HepG2 (cell line): ENCODE data around the gene TMEM14B. TPM values are rescaled to one million over a fixed set of nuclear protein-coding genes. Genes with fewer than 3 reads are reported as not detected.
A peak's percentile ranks its signal among the peaks of the same experiment; 100 is the strongest.

ENCODE experiments used
- ATAC-seq: fragments of 200-7000 bp; cut with Tn5 transposase; 3 replicates; pipeline ENCODE4 v1.9.1; 2020; ENCODE audit warnings: mild to moderate bottlenecking, moderate library complexity
- BruUV-seq: library from RNA; stranded (reverse); fragments of 400-500 nt; replicated peaks from 2 replicates; lab custom pipeline; 2021; lab: Mats Ljungman, UMichigan
- CTCF ChIA-PET: fragments of 300-600 bp; formaldehyde crosslinking; extraction: SDS; loops from one replicate; lab custom pipeline; 2021; ENCODE audit warnings: low total read pairs, inconsistent platforms, low intra/inter-chr PET ratio; lab: Yijun Ruan, JAX
- POLR2A ChIA-PET: fragments of 350-600 bp; sonication (Branson Sonifier 250); formaldehyde crosslinking; loops from one replicate; lab custom pipeline; 2020; ENCODE audit warnings: antibody characterized with exemption, inconsistent platforms; lab: Yijun Ruan, JAX
- DNase-seq: peaks from one replicate; pipeline ENCODE4 v3.0.0-alpha.2; 2015; ENCODE audit warnings: low spot score
- FAIRE-seq: peaks from 3 replicates; lab custom pipeline; 2011; peaks lifted over from hg19 to GRCh38; lab: Jason Lieb, UNC
- H2AFZ ChIP-seq: one replicate; pipeline ENCODE4 v1.6.1; 2011; ENCODE audit warnings: low read length, inconsistent platforms
- H3K27ac ChIP-seq: fragments of 300-600 bp; 3 replicates; pipeline ENCODE4 v1.8.0; 2011; ENCODE audit warnings: mixed run types, mild to moderate bottlenecking, mixed read lengths, low read length, inconsistent platforms; ENCODE audit not compliant: insufficient read depth; ENCODE audit errors: extremely low read length
- H3K27me3 ChIP-seq, 2 experiments: fragments of 200-600 bp in 1 of 2; 2 replicates in 1 of 2; 3 replicates in 1 of 2; pipeline versions ENCODE4 v1.6.0 to v1.8.0; 2011; ENCODE audit warnings: low read length in 2 of 2, mild to moderate bottlenecking in 2 of 2, moderate library complexity in 2 of 2, inconsistent platforms in 1 of 2; ENCODE audit not compliant: insufficient read depth in 2 of 2, control insufficient read depth in 1 of 2
- H3K36me3 ChIP-seq, 2 experiments: fragments of 200-600 bp in 1 of 2; replicated peaks in 1 of 2; 2 replicates in 1 of 2; 3 replicates in 1 of 2; pipeline versions ENCODE4 v1.5.1 to v1.8.0; 2011; ENCODE audit warnings: low read length in 2 of 2, inconsistent platforms in 1 of 2; ENCODE audit not compliant: insufficient read depth in 2 of 2, control insufficient read depth in 1 of 2
- H3K4me1 ChIP-seq: 2 replicates; pipeline ENCODE4 v1.5.1; 2012; ENCODE audit warnings: low read length, inconsistent platforms; ENCODE audit not compliant: insufficient read depth
- H3K4me2 ChIP-seq: 2 replicates; pipeline ENCODE4 v1.6.0; 2011; ENCODE audit warnings: low read depth, low read length, inconsistent platforms
- H3K4me3 ChIP-seq, 3 experiments: fragments of 200-600 bp in 1 of 3; sonication (generic), shearing (Covaris generic) in 1 of 3; replicated peaks in 1 of 3; 2 replicates each; pipeline ENCODE4 v1.5.1; 2011 to 2016; ENCODE audit warnings: low read length in 3 of 3, inconsistent platforms in 2 of 3, low read depth in 2 of 3, mild to moderate bottlenecking in 2 of 3, control low read depth in 1 of 3, mixed read lengths in 1 of 3; ENCODE audit not compliant: insufficient read depth in 1 of 3
- H3K79me2 ChIP-seq: one replicate; pipeline ENCODE4 v1.6.1; 2011; ENCODE audit warnings: low read length, inconsistent platforms; ENCODE audit not compliant: insufficient read depth
- H3K9ac ChIP-seq: 2 replicates; pipeline ENCODE4 v1.6.0; 2011; ENCODE audit warnings: mild to moderate bottlenecking, low read depth, low read length, inconsistent platforms; ENCODE audit not compliant: insufficient read depth
- H3K9me3 ChIP-seq: 2 replicates; pipeline ENCODE4 v1.5.1; 2012; ENCODE audit warnings: mild to moderate bottlenecking, low read length
- H4K20me1 ChIP-seq: 2 replicates; pipeline ENCODE4 v1.6.0; 2011; ENCODE audit warnings: inconsistent platforms, mild to moderate bottlenecking, low read length, moderate library complexity; ENCODE audit not compliant: insufficient read depth
- EED ChIP-seq: sonication (generic); formaldehyde crosslinking; IDR thresholded peaks from 2 replicates; pipeline ENCODE4 v1.5.0; 2020; ENCODE audit warnings: mild to moderate bottlenecking, missing genetic modification reagents
- IRF2 ChIP-seq: IDR thresholded peaks from 2 replicates; pipeline ENCODE4 v1.6.1; 2018; ENCODE audit warnings: missing genetic modification reagents, missing compliant biosample characterization
- PCBP1 ChIP-seq: fragments of 200-400 bp; formaldehyde crosslinking; IDR thresholded peaks from 2 replicates; pipeline ENCODE4 v1.6.1; 2017; ENCODE audit warnings: mild to moderate bottlenecking, low read depth, low read length, borderline replicate concordance
- SOX13 ChIP-seq, 3 experiments: fragments of 450-650 bp in 1 of 3; sonication (generic) in 1 of 3; formaldehyde crosslinking in 1 of 3; IDR thresholded peaks in 2 of 3; conservative IDR thresholded peaks in 1 of 3; 2 replicates each; pipeline versions ENCODE4 v1.5.0 to v1.6.1; 2016 to 2020; ENCODE audit warnings: antibody characterized with exemption in 1 of 3, mild to moderate bottlenecking in 1 of 3, missing compliant biosample characterization in 1 of 3, missing genetic modification reagents in 1 of 3, moderate library complexity in 1 of 3
- SRF ChIP-seq: IDR thresholded peaks from 2 replicates; pipeline ENCODE4 v1.6.1; 2011; ENCODE audit warnings: mild to moderate bottlenecking, low read depth, low read length, moderate library complexity
- TOE1 ChIP-seq: sonication (generic); formaldehyde crosslinking; IDR thresholded peaks from 2 replicates; pipeline ENCODE4 v1.4.0; 2020; ENCODE audit warnings: mild to moderate bottlenecking, missing genetic modification reagents
- TSC22D2 ChIP-seq: sonication (generic); formaldehyde crosslinking; IDR thresholded peaks from 2 replicates; pipeline ENCODE4 v1.5.1; 2020; ENCODE audit warnings: missing genetic modification reagents, mild to moderate bottlenecking, borderline replicate concordance
- XBP1 ChIP-seq: sonication (generic); formaldehyde crosslinking; IDR thresholded peaks from 2 replicates; pipeline ENCODE4 v1.5.0; 2020; ENCODE audit warnings: missing genetic modification reagents
- ZBTB39 ChIP-seq: sonication (generic); formaldehyde crosslinking; IDR thresholded peaks from 2 replicates; pipeline ENCODE4 v1.5.0; 2020; ENCODE audit warnings: missing genetic modification reagents
- ZBTB42 ChIP-seq: sonication (generic); formaldehyde crosslinking; IDR thresholded peaks from 2 replicates; pipeline ENCODE4 v1.5.0; 2020; ENCODE audit warnings: mild to moderate bottlenecking, missing genetic modification reagents
- ZKSCAN8 ChIP-seq: IDR thresholded peaks from 2 replicates; pipeline ENCODE4 v1.6.1; 2016; ENCODE audit warnings: borderline replicate concordance, missing genetic modification reagents, missing compliant biosample characterization
- ZNF225 ChIP-seq: sonication (generic); formaldehyde crosslinking; IDR thresholded peaks from 2 replicates; pipeline ENCODE4 v1.4.0; 2020; ENCODE audit warnings: mild to moderate bottlenecking, missing genetic modification reagents
- ZNF33B ChIP-seq: sonication (generic); formaldehyde crosslinking; IDR thresholded peaks from 2 replicates; pipeline ENCODE4 v1.5.1; 2020; ENCODE audit warnings: mild to moderate bottlenecking, missing genetic modification reagents
- ZNF614 ChIP-seq: IDR thresholded peaks from 2 replicates; pipeline ENCODE4 v1.6.1; 2018; ENCODE audit warnings: missing biosample characterization, missing genetic modification reagents, inconsistent platforms, borderline replicate concordance
- ZNF800 ChIP-seq: sonication (generic); formaldehyde crosslinking; IDR thresholded peaks from 2 replicates; pipeline ENCODE4 v1.4.0; 2020; ENCODE audit warnings: missing genetic modification reagents
- ZNF816 ChIP-seq: sonication (generic); formaldehyde crosslinking; IDR thresholded peaks from 2 replicates; pipeline ENCODE4 v1.8.0; 2022; ENCODE audit warnings: missing genetic modification reagents, mild to moderate bottlenecking, borderline replicate concordance
- ZSCAN9 ChIP-seq: IDR thresholded peaks from 2 replicates; pipeline ENCODE4 v1.6.1; 2016; ENCODE audit warnings: borderline replicate concordance
- WGBS: methylation state at CpG from one replicate; pipeline ENCODE4 v1.1.6; 2017; ENCODE audit warnings: low lambda C conversion rate; 5-methylcytosine and 5-hydroxymethylcytosine counted together
- in situ Hi-C: cut with HindIII; loops from 2 replicates; pipeline ENCODE4 v1.10.0; 2017; ENCODE audit warnings: low pct_unique_long_range_greater_than_20kb; ENCODE audit not compliant: extremely low pct_ligation_motif_present
- intact Hi-C: fragments of 100-400 bp; cut with micrococcal nuclease; formaldehyde crosslinking; loops from one replicate; pipeline ENCODE4 v1.10.0; 2022; ENCODE audit not compliant: unreplicated experiment
- polyA plus RNA-seq, 8 experiments: library from polyadenylated mRNA; depleted of rRNA in 3 of 8; stranded (reverse) in 7 of 8; unstranded in 1 of 8; fragments of >200 nt; fragmentation: Illumina TruSeq in 4 of 8; extraction: Trizol in 4 of 8; gene quantifications; 2 replicates each; pipeline versions ENCODE4 v1.2.1 to v1.2.3, GENCODE V29; 2011 to 2016; ENCODE audit warnings: low read depth in 4 of 8, missing spikeins in 1 of 8, mixed read lengths in 1 of 8; ENCODE audit not compliant: insufficient read depth in 1 of 8
- total RNA-seq, 5 experiments: library from RNA; depleted of rRNA; stranded (reverse); fragments of >200 nt; fragmentation: Illumina TruSeq; extraction: Trizol; gene quantifications; 2 replicates each; pipeline ENCODE4 v1.2.3, GENCODE V29; 2016; ENCODE audit warnings: low read depth in 1 of 5

TMEM14B gene
- total and polyA plus RNA-seq, 2 of the 13 experiments (the other 11 are each of a cell fraction or from before 2014, with no cell fraction given): 133 to 200 TPM

GRCh38 chr6:10722570-10722819 is 25.1 kb upstream of the TMEM14B start (continued):
- peak; percentile 9; the same call in 1 of the 2 replicates for TF ChIP-seq ZNF33B (CRISPR knock-in tag)
- TF ChIP-seq ZNF225 (CRISPR knock-in tag): 0 out of 2 replicates have a peak, but pooled peaks have one; percentile 14
- TF ChIP-seq ZBTB42 (CRISPR knock-in tag): no peak
- TF ChIP-seq SOX13 (IDR thresholded peaks at IDR 0.05): no peak
- 0 out of 4 replicates have a peak, but pooled peaks of 1 of the 2 experiments have one; percentile 11 for TF ChIP-seq SOX13 (CRISPR knock-in tag; conservative IDR thresholded peaks at IDR 0.05 in 1 of 2, IDR thresholded peaks at IDR 0.05 in 1 of 2)

DNA sequence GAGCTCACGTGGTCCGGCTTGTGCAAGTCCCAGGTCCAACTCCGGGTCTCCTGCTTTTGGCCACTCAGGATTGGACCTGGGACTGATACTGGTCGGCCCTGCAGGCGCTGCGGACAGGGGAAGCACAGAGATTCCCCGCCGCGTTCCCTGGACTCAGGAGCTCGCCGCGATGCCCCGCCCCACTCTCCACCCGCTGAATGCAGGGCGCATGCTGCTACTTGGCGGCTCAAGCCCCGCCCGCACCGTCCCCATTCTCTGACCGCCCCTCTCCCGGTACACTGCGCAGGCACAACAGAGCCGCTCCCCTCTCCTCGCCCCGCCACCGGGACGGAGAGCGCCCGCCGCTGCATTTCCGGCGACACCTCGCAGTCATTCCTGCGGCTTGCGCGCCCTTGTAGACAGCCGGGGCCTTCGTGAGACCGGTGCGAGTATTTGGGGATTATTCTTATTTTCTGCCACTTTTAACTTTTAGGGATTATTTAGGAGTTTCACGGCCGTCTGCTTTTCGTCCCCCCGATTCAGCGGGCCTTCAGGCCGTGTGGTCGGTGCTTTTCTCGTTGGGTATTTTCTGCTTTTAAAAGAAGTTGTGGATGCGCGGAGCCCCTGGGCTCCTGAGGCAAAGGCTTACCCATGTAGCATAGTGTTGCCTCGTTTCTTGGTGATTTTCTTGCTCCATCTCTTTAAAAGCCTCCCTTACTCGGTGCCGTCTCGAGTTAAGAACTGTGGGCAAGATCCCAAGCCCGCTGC is 24.6 kb upstream of the TMEM14B start, which contains the start of gene TMEM14C:
Gene TMEM14C, plus strand, starts transcription at position 251 of the 747 bp plus-strand sequence. CDS start 1,544 bp downstream, outside the sequence.
- peak; percentile 57 for FAIRE-seq
- peak; percentile 92 for ATAC-seq
- no peak for TF ChIP-seq ZBTB39 (CRISPR knock-in tag)
- TF ChIP-seq ZKSCAN8: peak; percentile 75; the same call in 1 of the 2 replicates
- TF ChIP-seq ZSCAN9 (CRISPR knock-in tag): peak; percentile 89; the same call in 1 of the 2 replicates
- TF ChIP-seq PCBP1: peak; percentile 92
- peak; percentile 69; the same call in 1 of the 2 replicates for TF ChIP-seq ZNF816 (CRISPR knock-in tag)
- no peak; the same call in 1 of the 2 replicates for TF ChIP-seq TSC22D2 (CRISPR knock-in tag)
- peak; percentile 80; the same call in 1 of the 2 replicates for TF ChIP-seq ZNF800 (CRISPR knock-in tag)
- TF ChIP-seq IRF2: peak; percentile 88
- no peak for TF ChIP-seq TOE1 (CRISPR knock-in tag)
- 0 out of 2 replicates have a peak, but pooled peaks have one; percentile 26 for TF ChIP-seq EED (CRISPR knock-in tag)
- TF ChIP-seq SRF: no peak
- TF ChIP-seq XBP1 (CRISPR knock-in tag): no peak; the same call in 1 of the 2 replicates
- TF ChIP-seq ZNF614: peak; percentile 80; the same call in 1 of the 2 replicates

More for the DNA sequence above, 24.6 kb upstream of the TMEM14B start, which contains the start of gene TMEM14C:
- POLR2A ChIA-PET: interaction anchor here (0.6 to 6.6 kb wide), 18 partner anchors 11 to 479 kb away, joined by 3 to 332 read pairs (median 10); partner anchors contain the start of genes C6orf52, GCNT2, PAK1IP1 and SMIM13
- Histone ChIP-seq H2AFZ (peak within 1 kb of the TSS; percentile 66), H3K9ac (peak within 1 kb of the TSS; percentile 94), H3K4me2 (peak within 1 kb of the TSS; percentile 84), H3K79me2 (peaks cover 25% of the 10 kb centered on the region), H3K27me3 (no peaks in the 10 kb centered on the region), H3K27ac (peak within 1 kb of the TSS; percentile 95), H4K20me1 (no peaks in the 10 kb centered on the region), H3K4me1 (peaks cover 34% of the 10 kb centered on the region), H3K36me3 (peaks cover 7 to 17% of the 10 kb centered on the region in 2 experiments), H3K4me3 (peak within 1 kb of the TSS; percentile 69 to 92 (median 78)), H3K9me3 (peaks cover 15% of the 10 kb centered on the region)
- peak; percentile 99 for DNase-seq
- BruUV-seq: TSS peak; percentile 29
- intact Hi-C loops: loop anchor here (1.0 to 2.0 kb wide), 7 partner anchors 24 to 343 kb away; partner anchors contain the start of gene TMEM14B
- CTCF ChIA-PET: no interaction called here
- under 1% methylated on average over 45 of the region's 55 CpGs for WGBS
- in situ Hi-C loops: no loop called here
